Endometrial microvascular endothelial cells (primary cell): ENCODE measurements around the gene MED4. TPM values are rescaled to one million over a fixed set of nuclear protein-coding genes. Genes with fewer than 3 reads are reported as not detected.
"Not testable (repeated sequence)": the region's sequence is repeated elsewhere in the genome, so short reads cannot be mapped to it uniquely, and the experiment has no call there.

ENCODE experiments used
- in situ Hi-C: cut with HindIII; loops from 2 replicates; pipeline ENCODE4 v1.10.0; 2017; ENCODE audit warnings: low sequenced_read_pairs, low pct_unique_long_range_greater_than_20kb; ENCODE audit errors: inconsistent ontology term
- total RNA-seq: library from RNA; depleted of rRNA; stranded (reverse); fragments of >200 nt; gene quantifications from one replicate; pipeline ENCODE4 v1.2.3, GENCODE V29; 2015; ENCODE audit errors: inconsistent ontology term

Gene MED4
- total RNA-seq, 1 donor from 2014 or later = 22.7 TPM

- in situ Hi-C loops = no loop called here
Observed at GRCh38 chr13:48097793-48098192, 2.9 kb upstream of the MED4 start.

GRCh38 chr13:48096670-48097069 lies 1.8 kb upstream of the MED4 start:
- in situ Hi-C loops = no loop called here

- in situ Hi-C loops = no loop called here
Observed at GRCh38 chr13:48094404-48094780, 512 bp downstream of the MED4 start.

GRCh38 chr13:48093588-48093987 lies 1.3 kb downstream of the MED4 start:
- in situ Hi-C loops = no loop called here

- in situ Hi-C loops = no loop called here
Observed at GRCh38 chr13:48086272-48086671, 8.6 kb downstream of the MED4 start.

GRCh38 chr13:48081739-48082138 lies 13.2 kb downstream of the MED4 start:
- in situ Hi-C loops = no loop called here

- in situ Hi-C loops = no loop called here
Observed at GRCh38 chr13:48078251-48078656, 16.6 kb downstream of the MED4 start.

- in situ Hi-C loops = no loop called here
Observed at GRCh38 chr13:48074006-48074405, 20.9 kb downstream of the MED4 start.

- in situ Hi-C loops = no loop called here
Observed at GRCh38 chr13:48072787-48073186, 22.1 kb downstream of the MED4 start.

GRCh38 chr13:48072304-48072703 lies 22.6 kb downstream of the MED4 start:
- in situ Hi-C loops = no loop called here

- in situ Hi-C loops = no loop called here
Observed at GRCh38 chr13:48070942-48071341, 24.0 kb downstream of the MED4 start.

- in situ Hi-C loops = no loop called here
Observed at GRCh38 chr13:48069573-48069972, 25.3 kb downstream of the MED4 start.

- in situ Hi-C loops = no loop called here
Observed at GRCh38 chr13:48068952-48069351, 26.0 kb downstream of the MED4 start.

GRCh38 chr13:48068036-48068435 lies 26.9 kb downstream of the MED4 start:
- in situ Hi-C loops = no loop called here

- in situ Hi-C loops = no loop called here
Observed at GRCh38 chr13:48066310-48066989, 28.5 kb downstream of the MED4 start.

GRCh38 chr13:48059951-48060350 lies 35.0 kb downstream of the MED4 start:
- in situ Hi-C loops = not testable (repeated sequence)

GRCh38 chr13:48058536-48058935 lies 36.4 kb downstream of the MED4 start:
- in situ Hi-C loops = not testable (repeated sequence)

- in situ Hi-C loops = no loop called here
Observed at GRCh38 chr13:48055712-48056111, 39.2 kb downstream of the MED4 start.

GRCh38 chr13:48054601-48055000 lies 40.3 kb downstream of the MED4 start:
- in situ Hi-C loops = no loop called here

- in situ Hi-C loops = no loop called here
Observed at GRCh38 chr13:48050550-48050949, 44.4 kb downstream of the MED4 start.

GRCh38 chr13:48043789-48044503 lies 51.0 kb downstream of the MED4 start:
- in situ Hi-C loops = no loop called here
